ENCODE measurements around the gene SARS1.
A peak's percentile ranks its signal among the peaks of the same experiment; 100 is the strongest.

Gene SARS1

GRCh38 chr1:109263597-109264378 is 50.1 kb downstream of the SARS1 start:
- peak; percentile 62 for DNase-seq

DNA sequence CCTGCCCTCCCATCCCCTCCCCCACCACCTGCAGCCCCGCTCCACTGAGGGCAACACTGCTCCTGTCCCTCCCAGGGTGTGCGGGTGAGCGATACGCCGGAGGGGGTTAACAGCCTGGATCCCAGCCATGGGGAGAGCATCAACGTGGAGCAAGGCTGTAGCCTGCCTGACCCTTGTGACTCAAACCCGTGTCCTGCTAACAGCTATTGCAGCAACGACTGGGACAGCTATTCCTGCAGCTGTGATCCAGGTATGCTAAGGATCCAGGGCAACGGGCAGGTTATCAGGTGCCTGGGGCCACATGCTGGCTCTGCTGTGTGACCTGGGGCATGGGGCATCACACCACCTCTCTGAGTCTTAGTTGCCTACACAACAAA is 50.6 kb downstream of the SARS1 start:
- DNase-seq = no peak

DNA sequence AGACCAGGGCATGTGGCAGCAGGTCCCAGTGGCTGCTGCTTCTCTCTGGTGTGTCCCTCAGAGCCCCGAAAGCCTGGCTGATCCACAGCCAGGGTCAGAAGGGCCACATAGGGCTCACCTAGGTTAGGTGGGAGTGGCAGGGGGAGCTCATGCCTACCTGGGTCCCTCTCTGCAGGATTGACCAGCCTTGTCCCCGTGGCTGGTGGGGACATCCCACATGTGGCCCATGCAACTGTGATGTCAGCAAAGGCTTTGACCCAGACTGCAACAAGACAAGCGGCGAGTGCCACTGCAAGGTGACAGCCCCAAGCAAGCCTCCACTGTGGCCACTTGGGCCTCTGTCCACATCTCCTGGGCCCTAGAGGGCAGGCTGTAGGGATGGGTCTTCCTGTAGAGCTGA is 51.3 kb downstream of the SARS1 start:
- no peak for DNase-seq

DNA sequence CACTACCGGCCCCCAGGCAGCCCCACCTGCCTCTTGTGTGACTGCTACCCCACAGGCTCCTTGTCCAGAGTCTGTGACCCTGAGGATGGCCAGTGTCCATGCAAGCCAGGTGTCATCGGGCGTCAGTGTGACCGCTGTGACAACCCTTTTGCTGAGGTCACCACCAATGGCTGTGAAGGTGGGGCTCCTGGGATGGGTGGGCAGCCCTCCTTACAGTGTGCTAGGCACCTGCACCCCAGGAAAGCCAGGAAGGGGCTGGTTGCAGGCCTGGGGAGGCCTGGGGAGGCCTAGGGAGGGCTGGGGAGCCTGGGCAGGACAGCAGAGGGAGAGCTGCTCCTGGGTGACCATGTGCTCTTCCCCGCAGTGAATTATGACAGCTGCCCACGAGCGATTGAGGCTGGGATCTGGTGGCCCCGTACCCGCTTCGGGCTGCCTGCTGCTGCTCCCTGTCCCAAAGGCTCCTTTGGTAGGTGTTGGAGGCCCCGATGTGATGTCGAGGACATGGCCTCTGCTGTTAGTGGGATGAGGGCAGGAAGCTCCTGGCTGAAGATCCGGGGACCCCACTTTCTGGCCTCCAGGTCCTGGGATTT is 52.1 kb downstream of the SARS1 start:
- no peak for DNase-seq

DNA sequence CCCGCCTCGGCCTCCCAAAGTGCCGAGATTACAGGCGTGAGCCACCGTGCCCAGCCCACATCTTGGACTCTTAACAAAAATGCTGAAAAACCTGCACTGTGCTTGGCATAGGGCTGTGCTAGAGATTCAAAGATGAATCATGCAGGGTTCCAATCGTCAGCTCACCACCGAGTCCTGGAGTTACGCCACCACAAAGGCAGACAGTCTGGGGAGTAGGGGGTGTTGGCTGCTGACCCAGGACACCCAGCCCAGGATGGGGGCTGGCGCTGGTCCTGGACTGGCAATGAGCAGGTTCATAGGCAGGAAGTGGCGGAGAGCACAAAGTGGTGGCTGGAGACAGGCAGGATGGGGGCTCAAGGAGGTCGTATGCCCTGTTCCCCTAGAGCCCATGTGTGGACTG is 53.2 kb downstream of the SARS1 start:
- no peak for DNase-seq

DNA sequence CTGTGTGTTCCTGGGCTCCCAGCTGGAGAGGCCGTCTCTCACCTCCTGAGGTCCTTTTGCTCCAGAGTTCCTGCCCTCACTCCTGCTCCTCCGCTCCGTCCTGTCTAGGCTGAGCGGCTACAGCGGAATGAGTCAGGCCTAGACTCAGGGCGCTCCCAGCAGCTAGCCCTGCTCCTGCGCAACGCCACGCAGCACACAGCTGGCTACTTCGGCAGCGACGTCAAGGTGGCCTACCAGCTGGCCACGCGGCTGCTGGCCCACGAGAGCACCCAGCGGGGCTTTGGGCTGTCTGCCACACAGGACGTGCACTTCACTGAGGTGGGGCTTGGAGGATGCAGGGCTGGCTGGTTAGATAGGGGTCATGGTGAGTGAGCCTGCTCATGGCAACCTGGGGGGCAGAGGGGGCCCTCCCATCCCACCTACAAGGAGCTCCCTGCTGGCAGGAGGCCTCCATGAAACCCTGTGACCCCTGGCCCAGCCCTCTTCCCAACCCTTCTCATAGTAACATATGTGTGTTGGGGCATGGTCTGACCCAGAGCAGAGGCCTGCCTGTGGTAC is 54.1 kb downstream of the SARS1 start:
- DNase-seq = no peak

GRCh38 chr1:109268431-109269211 is 54.9 kb downstream of the SARS1 start:
- DNase-seq = no peak

DNA sequence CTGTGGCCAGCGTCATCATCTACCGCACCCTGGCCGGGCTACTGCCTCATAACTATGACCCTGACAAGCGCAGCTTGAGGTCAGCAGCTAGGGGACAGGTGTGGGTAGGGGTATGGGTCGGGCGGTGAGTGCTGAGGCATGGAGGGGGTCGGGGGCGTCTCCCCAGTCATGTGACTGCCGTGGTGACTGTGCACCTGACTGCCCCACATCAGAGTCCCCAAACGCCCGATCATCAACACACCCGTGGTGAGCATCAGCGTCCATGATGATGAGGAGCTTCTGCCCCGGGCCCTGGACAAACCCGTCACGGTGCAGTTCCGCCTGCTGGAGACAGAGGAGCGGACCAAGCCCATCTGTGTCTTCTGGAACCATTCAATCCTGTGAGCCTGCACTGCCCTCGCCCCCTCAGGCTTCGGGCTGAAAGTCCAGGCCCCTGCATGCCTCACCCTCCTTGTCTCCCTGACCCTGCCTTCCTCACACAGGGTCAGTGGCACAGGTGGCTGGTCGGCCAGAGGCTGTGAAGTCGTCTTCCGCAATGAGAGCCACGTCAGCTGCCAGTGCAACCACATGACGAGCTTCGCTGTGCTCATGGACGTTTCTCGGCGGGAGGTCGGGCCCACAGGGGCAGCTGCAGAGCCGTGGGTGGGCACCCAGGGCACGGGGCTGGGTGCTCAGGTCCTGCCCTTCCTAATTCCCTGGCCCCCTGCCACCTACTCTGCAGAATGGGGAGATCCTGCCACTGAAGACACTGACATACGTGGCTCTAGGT is 55.7 kb downstream of the SARS1 start:
- DNase-seq = no peak

DNA sequence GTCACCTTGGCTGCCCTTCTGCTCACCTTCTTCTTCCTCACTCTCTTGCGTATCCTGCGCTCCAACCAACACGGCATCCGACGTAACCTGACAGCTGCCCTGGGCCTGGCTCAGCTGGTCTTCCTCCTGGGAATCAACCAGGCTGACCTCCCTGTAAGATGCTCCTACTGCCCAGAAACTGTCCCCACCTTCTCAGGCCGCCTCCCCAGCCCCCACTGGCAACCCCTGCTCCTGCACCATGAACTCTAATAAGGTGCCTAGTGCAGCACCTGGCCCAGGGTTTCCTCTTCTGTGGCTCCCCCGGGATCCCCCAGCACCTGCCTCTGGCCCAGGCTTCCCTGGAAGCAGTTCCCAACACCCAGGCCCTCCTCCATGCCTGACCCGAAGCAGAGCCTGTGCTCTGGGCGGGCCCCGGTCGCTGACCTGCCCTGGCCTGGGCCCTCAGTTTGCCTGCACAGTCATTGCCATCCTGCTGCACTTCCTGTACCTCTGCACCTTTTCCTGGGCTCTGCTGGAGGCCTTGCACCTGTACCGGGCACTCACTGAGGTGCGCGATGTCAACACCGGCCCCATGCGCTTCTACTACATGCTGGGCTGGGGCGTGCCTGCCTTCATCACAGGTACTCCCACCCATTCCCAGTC is 56.4 kb downstream of the SARS1 start:
- no peak for DNase-seq

DNA sequence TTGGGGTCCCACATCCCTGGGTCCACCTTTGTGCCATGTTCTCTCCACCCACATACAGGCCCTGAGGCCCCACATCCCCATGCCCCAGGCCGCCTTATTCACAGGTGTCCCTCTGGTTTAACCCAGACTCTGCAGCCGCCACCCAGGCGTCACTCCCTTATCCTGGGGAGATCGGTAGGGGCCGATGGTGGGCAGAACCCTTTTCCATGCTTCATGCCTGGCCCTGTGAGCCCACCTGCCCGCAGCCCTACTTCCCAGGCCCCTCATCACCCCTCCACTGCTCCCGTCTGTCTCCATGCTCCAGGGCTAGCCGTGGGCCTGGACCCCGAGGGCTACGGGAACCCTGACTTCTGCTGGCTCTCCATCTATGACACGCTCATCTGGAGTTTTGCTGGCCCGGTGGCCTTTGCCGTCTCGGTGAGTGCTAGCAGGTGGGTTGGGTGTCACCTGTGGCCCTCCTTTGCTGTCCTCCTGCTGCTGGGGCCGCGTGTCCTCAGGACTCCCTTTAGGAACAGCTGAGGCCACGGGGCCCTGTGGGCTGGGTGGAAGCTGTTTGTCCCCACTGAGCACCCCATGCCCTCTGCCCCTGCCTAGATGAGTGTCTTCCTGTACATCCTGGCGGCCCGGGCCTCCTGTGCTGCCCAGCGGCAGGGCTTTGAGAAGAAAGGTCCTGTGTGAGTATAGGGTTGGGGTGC is 57.1 kb downstream of the SARS1 start:
- DNase-seq = no peak

DNA sequence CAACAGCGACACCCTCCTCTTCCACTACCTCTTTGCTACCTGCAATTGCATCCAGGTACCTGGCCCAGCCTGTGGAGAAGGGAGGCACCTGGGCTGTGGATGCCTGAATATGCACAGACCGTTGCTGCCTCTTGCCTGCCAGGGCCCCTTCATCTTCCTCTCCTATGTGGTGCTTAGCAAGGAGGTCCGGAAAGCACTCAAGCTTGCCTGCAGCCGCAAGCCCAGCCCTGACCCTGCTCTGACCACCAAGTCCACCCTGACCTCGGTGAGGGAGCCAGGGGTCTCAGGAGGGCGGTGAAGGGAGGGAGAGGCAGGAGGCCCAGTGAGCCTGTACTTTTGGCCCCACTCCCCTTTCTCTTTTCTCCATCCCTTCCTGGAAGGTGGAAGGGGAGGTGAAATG is 57.7 kb downstream of the SARS1 start:
- DNase-seq = no peak

GRCh38 chr1:109272021-109272799 is 58.5 kb downstream of the SARS1 start:
- DNase-seq = no peak

DNA sequence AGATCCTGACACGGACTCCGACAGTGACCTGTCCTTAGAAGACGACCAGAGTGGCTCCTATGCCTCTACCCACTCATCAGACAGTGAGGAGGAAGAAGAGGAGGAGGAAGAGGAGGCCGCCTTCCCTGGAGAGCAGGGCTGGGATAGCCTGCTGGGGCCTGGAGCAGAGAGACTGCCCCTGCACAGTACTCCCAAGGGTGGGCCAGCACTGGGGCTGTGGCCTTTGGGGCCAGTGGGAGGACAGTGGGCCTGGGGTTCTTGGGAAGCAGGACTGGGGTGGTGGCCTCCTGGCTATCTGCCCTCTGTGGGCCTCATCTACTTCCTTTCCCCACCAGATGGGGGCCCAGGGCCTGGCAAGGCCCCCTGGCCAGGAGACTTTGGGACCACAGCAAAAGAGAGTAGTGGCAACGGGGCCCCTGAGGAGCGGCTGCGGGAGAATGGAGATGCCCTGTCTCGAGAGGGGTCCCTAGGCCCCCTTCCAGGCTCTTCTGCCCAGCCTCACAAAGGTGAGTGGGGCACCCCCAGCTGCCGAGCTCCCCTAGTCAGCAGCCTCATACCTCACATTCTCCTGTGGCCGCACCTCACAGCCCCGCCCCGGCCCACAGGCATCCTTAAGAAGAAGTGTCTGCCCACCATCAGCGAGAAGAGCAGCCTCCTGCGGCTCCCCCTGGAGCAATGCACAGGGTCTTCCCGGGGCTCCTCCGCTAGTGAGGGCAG is 59.3 kb downstream of the SARS1 start:
- DNase-seq = no peak

DNA sequence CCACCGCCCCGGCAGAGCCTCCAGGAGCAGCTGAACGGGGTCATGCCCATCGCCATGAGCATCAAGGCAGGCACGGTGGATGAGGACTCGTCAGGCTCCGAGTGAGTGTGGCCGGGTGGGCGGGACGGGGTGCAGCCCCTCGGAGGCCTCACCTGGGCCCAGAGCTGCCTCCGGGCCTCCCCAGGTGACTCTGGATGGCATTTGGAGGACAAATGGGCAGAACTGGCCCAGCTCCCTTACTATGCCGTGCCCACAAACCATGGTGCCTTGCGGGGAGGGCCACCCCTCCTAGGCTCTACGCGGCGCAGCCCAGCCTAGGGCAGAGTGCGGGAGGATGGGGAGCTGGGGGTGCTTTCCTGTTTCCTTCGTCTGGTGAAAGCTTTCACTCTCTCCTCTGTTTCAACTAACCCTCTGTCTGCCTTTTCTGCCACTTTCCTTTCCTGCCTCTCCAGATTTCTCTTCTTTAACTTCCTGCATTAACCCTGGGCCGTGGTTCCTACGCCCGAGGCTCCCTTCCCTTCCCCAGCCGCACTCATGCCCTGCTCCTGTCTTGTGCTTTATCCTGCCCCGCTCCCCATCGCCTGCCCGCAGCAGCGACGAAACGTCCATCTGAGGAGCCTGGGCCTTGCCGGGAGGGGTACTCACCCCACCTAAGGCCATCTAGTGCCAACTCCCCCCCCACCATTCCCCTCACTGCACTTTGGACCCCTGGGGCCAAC is 60.0 kb downstream of the SARS1 start:
- no peak for DNase-seq

GRCh38 chr1:109274533-109275476 is 61.1 kb downstream of the SARS1 start:
- no peak for DNase-seq

- no peak for DNase-seq
Observed at GRCh38 chr1:109275706-109276345, 62.1 kb downstream of the SARS1 start.

DNA sequence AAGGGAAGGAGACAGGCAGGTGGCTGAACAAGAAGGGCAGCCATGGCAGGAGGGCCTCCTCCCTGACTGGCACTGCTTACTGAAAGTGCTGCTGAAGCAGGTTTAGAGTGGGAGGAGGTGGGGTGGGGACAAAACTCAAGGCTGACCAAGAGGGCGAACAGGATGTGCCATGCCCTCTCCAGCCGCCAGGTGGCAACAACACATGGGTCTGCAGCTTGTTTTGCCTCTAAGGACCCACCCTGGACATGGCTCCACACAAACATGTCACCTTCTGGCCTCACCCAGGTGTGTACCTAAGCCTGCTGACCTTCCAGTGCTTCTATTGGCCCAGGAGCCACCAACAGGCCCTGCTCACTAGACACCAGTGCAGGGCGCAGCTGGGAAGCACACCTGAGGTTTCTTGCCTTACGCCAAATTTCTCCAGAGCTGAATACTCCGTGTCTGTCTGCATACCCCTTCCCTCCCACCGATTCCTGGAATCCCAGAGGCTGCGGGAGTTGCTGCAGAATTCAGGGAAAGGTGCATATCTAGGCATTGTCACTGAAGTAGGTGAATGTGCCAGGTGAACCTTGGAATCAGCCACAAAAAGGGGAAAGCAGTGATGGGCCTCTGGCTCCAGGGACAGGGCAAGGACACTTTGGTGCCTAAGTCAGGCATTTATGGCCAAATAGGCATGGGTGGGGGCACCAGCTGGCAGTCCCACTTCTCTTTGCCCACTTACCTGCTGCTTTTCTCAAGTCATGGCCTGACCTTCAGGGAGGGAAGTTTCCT is 63.9 kb downstream of the SARS1 start:
- DNase-seq = peak; percentile 27

All from central memory CD4-positive, alpha-beta T cell (primary cell).